ENCODE results near the gene EXT2.

GRCh38 chr11:44193856-44194255, 98.4 kb downstream of the EXT2 start:
- TF ChIP-seq CTCF (IDR thresholded peaks at IDR 0.05; ENCODE audit: insufficient read depth, low read length) (no peak), POLR2AphosphoS5 (IDR thresholded peaks at IDR 0.05; ENCODE audit: low read depth) (no peak), REST (IDR thresholded peaks at IDR 0.05; ENCODE audit: insufficient replicate concordance, low read depth) (no peak), GABPA (IDR thresholded peaks at IDR 0.05; ENCODE audit: low read depth) (no peak)

Data from HL-60 (cell line).